Karpas-422 (cell line): ENCODE measurements around the gene CELF4. TPM values are rescaled to one million over a fixed set of nuclear protein-coding genes. Genes with fewer than 3 reads are reported as not detected.

Experiments
- DNase-seq: peaks from one replicate; pipeline ENCODE4 v3.0.0-alpha.2; 2015
- H2AFZ ChIP-seq: fragments of 200-600 bp; sonication (generic); 2 replicates; pipeline ENCODE4 v1.6.1; 2014; ENCODE audit warnings: antibody characterized with exemption, low read length, mixed read lengths
- H3K27ac ChIP-seq: fragments of 200-600 bp; sonication (generic); 2 replicates; pipeline ENCODE4 v1.5.1; 2014; ENCODE audit warnings: mild to moderate bottlenecking, low read length, moderate library complexity
- H3K27me3 ChIP-seq: fragments of 200-600 bp; sonication (generic); 2 replicates; pipeline ENCODE4 v1.6.1; 2014; ENCODE audit warnings: low read length, mixed read lengths
- H3K36me3 ChIP-seq: fragments of 200-600 bp; sonication (generic); 2 replicates; pipeline ENCODE4 v1.6.1; 2014; ENCODE audit warnings: low read length, mixed read lengths; ENCODE audit not compliant: insufficient read depth
- H3K4me1 ChIP-seq: fragments of 200-600 bp; sonication (generic); 2 replicates; pipeline ENCODE4 v1.6.1; 2014; ENCODE audit warnings: mild to moderate bottlenecking, low read length, mixed read lengths
- H3K4me2 ChIP-seq: fragments of 200-600 bp; sonication (generic); 2 replicates; pipeline ENCODE4 v1.6.1; 2014; ENCODE audit warnings: low read length, low read depth, mild to moderate bottlenecking; ENCODE audit not compliant: poor library complexity, severe bottlenecking
- H3K4me3 ChIP-seq: fragments of 200-600 bp; sonication (generic); 2 replicates; pipeline ENCODE4 v1.5.1; 2014; ENCODE audit warnings: mild to moderate bottlenecking, antibody characterized with exemption, low read length, mixed read lengths
- H3K79me2 ChIP-seq: fragments of 200-600 bp; sonication (generic); 2 replicates; pipeline ENCODE4 v1.6.1; 2014; ENCODE audit warnings: mild to moderate bottlenecking, low read length, mixed read lengths
- H3K9ac ChIP-seq: fragments of 200-600 bp; sonication (generic); 2 replicates; pipeline ENCODE4 v1.6.0; 2014; ENCODE audit warnings: low read length
- H3K9me2 ChIP-seq: fragments of 200-600 bp; sonication (generic), shearing (Covaris generic); replicated peaks from 2 replicates; pipeline ENCODE4 v1.6.0; 2014; ENCODE audit warnings: mild to moderate bottlenecking, low read length, moderate library complexity; ENCODE audit not compliant: insufficient read depth
- H3K9me3 ChIP-seq: fragments of 300-700, 200-600 bp; sonication (generic); 2 replicates; pipeline ENCODE4 v1.6.1; 2014; ENCODE audit warnings: low read length, mixed read lengths
- H4K20me1 ChIP-seq: fragments of 200-600 bp; sonication (generic); 2 replicates; pipeline ENCODE4 v1.6.1; 2014; ENCODE audit warnings: mild to moderate bottlenecking, antibody characterized with exemption, low read length, low read depth; ENCODE audit not compliant: insufficient read depth
- total RNA-seq: library from RNA; depleted of rRNA; stranded (reverse); fragments of >200 nt; shearing (Covaris generic); gene quantifications from 2 replicates; pipeline ENCODE4 v1.2.3, GENCODE V29; 2014; ENCODE audit warnings: low replicate concordance

CELF4 gene
- total RNA-seq, 1 experiment from 2014 or later = not detected

DNA sequence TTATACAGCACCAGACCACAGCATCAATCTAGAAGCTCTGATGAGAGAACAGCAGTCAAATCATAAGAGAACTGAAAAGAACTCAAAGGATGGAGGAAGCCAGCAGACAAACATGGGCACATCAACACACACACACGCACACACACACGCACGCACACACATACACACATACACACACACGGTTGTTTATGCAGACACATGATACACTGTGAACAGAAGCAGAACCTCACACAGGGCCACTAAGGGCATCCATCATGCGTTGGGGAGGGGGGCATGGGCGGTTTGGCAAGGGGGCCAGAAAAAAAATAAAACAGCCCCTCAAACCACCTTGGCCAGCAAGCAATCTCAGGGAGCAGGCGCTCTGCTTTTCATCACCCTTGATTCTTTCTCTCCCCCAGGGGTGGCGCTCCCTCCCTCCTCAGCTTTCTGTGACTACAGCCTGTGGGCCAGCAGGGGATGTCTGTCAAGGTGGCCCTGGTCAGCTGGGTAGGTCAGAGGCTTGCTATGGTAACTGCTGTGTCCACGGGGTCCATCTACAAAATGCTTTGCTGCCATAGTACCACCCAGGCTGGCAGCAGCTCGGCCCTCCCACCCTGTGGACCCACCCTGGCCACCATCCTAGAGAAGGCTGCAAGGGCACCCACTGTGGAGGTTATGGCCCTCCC, 318.0 kb downstream of the CELF4 start:
- no peak for DNase-seq

DNA sequence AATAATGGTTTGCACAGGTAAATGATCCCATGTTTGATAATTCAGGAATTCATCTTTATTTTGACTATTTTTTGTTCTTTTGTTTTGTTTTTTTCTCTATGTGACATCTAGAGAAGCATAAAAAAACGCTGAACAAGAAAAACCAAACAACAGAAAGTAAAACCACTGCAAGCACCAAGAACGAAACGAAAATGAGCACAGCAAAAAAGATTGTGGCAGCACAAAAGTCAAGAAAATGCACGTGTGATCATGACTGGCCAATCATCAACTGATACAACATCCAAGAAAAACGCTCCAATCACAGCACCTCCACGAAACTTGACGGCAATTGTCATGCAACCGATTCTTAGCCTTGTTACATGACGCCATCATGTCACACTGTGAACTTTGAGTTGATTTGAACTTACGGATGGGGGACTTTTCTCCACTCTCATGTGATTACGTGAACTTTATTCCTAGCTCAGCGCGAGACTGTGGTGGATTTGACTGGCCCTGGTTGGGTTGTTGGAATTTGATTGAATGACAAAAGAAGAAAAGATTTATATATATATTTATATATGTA, 318.7 kb downstream of the CELF4 start:
- no peaks in the 10 kb centered on the region for H3K27me3 ChIP-seq
- H3K9me3 ChIP-seq = no peaks in the 10 kb centered on the region
- H3K79me2 ChIP-seq = no peaks in the 10 kb centered on the region
- H3K9ac ChIP-seq = no peak overlapping the region
- H3K9me2 ChIP-seq = no peaks in the 10 kb centered on the region
- no peak for DNase-seq
- no peaks in the 10 kb centered on the region for H3K4me1 ChIP-seq
- no peak overlapping the region for H3K4me2 ChIP-seq
- H3K36me3 ChIP-seq = no peaks in the 10 kb centered on the region
- no peak overlapping the region for H2AFZ ChIP-seq
- no peaks in the 10 kb centered on the region for H4K20me1 ChIP-seq
- no peak overlapping the region for H3K27ac ChIP-seq
- no peak overlapping the region for H3K4me3 ChIP-seq

More for the DNA sequence above, 318.0 kb downstream of the CELF4 start:
- H3K9ac ChIP-seq = no peak overlapping the region
- no peaks in the 10 kb centered on the region for H3K27me3 ChIP-seq
- no peaks in the 10 kb centered on the region for H3K4me1 ChIP-seq
- no peaks in the 10 kb centered on the region for H4K20me1 ChIP-seq
- H3K9me3 ChIP-seq = no peaks in the 10 kb centered on the region
- H3K27ac ChIP-seq = no peak overlapping the region
- no peaks in the 10 kb centered on the region for H3K9me2 ChIP-seq
- no peak overlapping the region for H3K4me3 ChIP-seq
- H3K79me2 ChIP-seq = no peaks in the 10 kb centered on the region
- H2AFZ ChIP-seq = no peak overlapping the region
- no peak overlapping the region for H3K4me2 ChIP-seq
- H3K36me3 ChIP-seq = no peaks in the 10 kb centered on the region

DNA sequence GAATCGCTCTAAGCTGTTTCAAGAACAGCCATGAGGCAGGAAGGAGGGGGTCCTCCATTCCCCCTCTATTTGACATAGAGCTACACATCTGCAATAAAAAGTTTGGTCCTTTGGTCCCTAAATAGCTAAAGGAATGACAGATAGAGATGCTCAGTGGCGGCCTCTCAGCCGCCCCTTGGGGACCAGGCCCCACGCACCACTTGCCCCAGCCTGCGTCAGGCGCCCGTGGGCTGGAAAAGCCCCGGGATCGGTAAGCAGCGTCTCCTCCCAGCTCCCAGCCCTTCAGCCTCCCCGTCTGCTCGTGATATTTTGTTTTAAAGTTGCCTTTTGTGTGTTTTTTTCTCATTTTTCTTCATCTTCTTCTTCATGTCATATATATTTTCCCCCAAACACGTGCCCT, 321.0 kb downstream of the CELF4 start:
- H3K27ac ChIP-seq = no peak overlapping the region

DNA sequence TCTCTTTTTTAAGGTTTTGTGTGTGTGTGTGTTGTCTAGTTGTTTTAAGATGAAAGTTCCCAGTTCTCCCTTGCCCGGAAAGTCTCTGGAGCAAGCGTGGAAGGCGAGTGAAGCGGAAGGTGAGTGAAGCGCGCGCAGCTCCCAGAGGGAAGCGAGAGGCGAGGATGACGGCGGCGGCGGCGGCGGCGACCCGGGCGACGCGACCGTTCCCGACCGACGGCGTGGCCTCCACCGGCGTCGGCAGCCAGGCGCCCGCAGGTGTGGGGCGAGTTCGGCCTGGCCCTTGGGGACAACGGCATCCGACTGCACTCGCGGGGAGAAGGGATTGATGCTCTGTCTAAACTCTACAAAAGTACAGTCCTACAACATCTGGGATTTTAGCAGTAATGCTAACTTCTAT, 321.9 kb downstream of the CELF4 start:
- Histone ChIP-seq H3K4me2 (no peak overlapping the region), H3K9ac (no peak overlapping the region), H3K4me3 (no peak overlapping the region), H3K4me1 (no peaks in the 10 kb centered on the region), H4K20me1 (no peaks in the 10 kb centered on the region), H2AFZ (no peak overlapping the region), H3K9me3 (no peaks in the 10 kb centered on the region), H3K36me3 (no peaks in the 10 kb centered on the region), H3K27ac (no peak overlapping the region), H3K79me2 (no peaks in the 10 kb centered on the region), H3K9me2 (no peaks in the 10 kb centered on the region), H3K27me3 (no peaks in the 10 kb centered on the region)
- no peak for DNase-seq

More for the DNA sequence above, 321.0 kb downstream of the CELF4 start:
- Histone ChIP-seq H3K9ac (no peak overlapping the region), H3K4me1 (no peaks in the 10 kb centered on the region), H4K20me1 (no peaks in the 10 kb centered on the region), H3K4me2 (no peak overlapping the region), H2AFZ (no peak overlapping the region), H3K9me2 (no peaks in the 10 kb centered on the region), H3K4me3 (no peak overlapping the region), H3K9me3 (no peaks in the 10 kb centered on the region), H3K36me3 (no peaks in the 10 kb centered on the region), H3K27me3 (no peaks in the 10 kb centered on the region), H3K79me2 (no peaks in the 10 kb centered on the region)
- DNase-seq = no peak

DNA sequence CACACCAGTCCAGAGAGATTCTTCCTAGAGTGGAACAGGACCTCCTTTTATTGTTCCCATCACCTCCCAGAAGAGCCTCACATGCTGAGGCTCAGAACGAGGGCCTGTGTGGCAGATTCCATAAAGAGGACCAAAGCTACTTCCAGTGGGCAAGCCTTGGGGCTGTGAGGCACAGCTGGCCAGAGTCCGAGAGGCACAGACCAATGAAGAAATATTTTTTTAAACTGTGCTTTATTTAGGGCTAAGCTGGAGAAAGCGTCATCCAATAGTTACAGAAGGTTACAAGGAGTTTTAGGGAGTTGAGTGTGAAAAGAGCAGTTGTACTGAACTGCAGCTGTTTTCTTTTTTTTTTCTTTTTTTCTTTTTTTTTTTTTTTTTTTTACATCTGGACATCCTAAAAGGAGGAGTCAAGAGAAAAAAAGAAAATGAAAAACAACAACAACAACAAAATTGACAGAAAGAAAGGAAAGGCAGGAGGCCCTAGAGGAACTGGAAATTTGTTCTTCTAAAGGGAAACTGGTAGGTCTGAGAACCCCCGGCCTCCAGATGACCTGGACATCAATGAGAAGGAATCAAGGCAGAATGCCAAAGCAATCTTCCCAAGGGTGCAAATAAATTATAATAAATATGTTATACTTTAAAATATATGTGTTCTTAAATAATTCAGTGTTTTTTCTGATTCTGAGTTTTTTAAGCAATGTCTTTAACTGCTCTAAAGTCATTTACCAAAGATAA, 322.6 kb downstream of the CELF4 start:
- no peak overlapping the region for H2AFZ ChIP-seq

DNA sequence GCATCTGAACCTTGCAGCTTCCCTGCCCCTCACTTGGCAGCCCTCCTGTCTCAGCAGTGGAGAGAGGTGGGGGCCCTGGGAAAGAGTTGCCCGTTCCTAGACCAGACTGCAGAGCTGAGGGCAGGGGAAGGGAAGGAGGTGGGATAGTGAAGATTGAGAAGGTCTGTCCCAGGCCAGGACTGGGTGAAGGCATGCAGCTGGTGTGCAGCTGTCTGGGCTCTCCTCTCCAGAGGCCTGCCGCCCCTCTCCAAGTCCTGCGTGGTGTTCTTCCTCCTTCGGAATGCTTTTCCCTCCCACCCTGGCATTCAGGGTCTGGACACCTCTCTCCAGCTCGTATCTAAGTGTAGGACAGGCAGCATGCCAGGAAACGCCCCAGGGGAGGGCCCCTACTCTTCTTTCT, 323.5 kb downstream of the CELF4 start:
- no peak for DNase-seq
- no peaks in the 10 kb centered on the region for H3K9me3 ChIP-seq
- no peak overlapping the region for H3K4me3 ChIP-seq
- H4K20me1 ChIP-seq = no peaks in the 10 kb centered on the region
- H3K79me2 ChIP-seq = no peaks in the 10 kb centered on the region
- no peak overlapping the region for H3K27ac ChIP-seq
- no peaks in the 10 kb centered on the region for H3K4me1 ChIP-seq
- H3K36me3 ChIP-seq = no peaks in the 10 kb centered on the region
- no peak overlapping the region for H3K4me2 ChIP-seq
- no peaks in the 10 kb centered on the region for H3K9me2 ChIP-seq
- no peak overlapping the region for H3K9ac ChIP-seq
- no peak overlapping the region for H2AFZ ChIP-seq
- H3K27me3 ChIP-seq = no peaks in the 10 kb centered on the region

More for the DNA sequence above, 322.6 kb downstream of the CELF4 start:
- H3K9ac ChIP-seq = no peak overlapping the region
- H3K4me1 ChIP-seq = no peaks in the 10 kb centered on the region
- H3K27me3 ChIP-seq = no peaks in the 10 kb centered on the region
- H3K36me3 ChIP-seq = no peaks in the 10 kb centered on the region
- no peak overlapping the region for H3K4me3 ChIP-seq
- H3K9me3 ChIP-seq = no peaks in the 10 kb centered on the region
- DNase-seq = no peak
- H3K27ac ChIP-seq = no peak overlapping the region
- H4K20me1 ChIP-seq = no peaks in the 10 kb centered on the region
- no peak overlapping the region for H3K4me2 ChIP-seq
- no peaks in the 10 kb centered on the region for H3K9me2 ChIP-seq
- no peaks in the 10 kb centered on the region for H3K79me2 ChIP-seq

DNA sequence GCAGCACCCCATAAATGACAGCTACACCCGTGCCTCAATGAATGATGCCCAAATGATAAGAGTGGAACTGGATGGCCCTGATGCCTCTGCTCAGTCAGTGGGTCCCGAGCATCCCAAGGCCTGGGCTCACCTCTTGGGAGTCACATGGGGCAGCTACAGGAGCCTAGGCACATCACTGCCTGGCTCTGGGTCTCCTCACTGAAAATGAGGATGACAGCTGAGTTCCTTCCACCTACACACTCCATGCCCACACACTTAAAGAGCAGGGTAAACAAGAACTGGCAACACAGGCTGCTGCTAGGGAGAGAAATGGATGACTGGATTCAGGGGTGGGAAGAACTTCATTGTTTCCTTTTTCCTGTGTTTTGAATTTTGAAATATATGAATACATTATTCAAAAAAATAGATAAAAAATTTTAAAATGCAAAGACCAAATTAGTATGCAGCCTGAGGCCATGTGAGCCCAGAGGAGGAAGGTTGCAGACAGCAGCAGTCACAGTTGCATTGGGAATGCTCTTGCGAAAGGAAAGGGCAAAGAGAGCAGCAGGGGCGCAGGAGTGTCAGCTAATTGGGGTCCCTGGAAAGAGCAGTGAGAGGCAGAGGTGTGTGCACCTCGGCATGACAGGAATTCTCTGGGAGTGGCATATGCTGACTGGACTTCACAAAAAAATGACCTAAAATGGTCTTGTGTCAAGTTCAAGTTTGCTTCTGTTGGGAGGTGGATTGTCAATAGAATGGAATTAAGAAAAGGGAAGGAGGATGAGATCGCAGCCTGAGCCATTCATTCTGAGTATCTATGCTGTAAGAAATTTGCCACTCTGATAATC, 327.1 kb downstream of the CELF4 start:
- no peaks in the 10 kb centered on the region for H4K20me1 ChIP-seq
- H3K9me2 ChIP-seq = no peaks in the 10 kb centered on the region

DNA sequence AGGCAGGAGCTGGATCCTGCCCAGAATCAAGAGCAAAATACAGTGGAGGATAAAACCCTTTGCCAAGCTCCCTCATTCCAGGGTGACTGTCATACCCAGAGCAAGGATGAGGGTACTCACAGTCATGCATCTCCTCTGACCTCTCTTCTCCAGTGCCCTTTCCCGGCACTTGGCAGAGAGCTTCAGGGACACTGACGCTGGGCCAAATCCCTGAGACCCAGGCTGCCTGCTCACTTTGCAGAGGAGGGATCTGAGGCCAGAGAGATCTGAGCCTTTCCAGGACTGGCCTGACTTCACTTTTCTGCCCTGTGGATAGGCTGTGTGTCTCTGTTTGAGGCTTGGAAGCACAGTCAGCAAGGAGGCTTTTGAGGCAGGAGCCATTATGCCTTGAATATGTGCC, 330.0 kb downstream of the CELF4 start:
- H3K9ac ChIP-seq = no peak overlapping the region
- no peak for DNase-seq
- H4K20me1 ChIP-seq = no peaks in the 10 kb centered on the region
- H3K79me2 ChIP-seq = no peaks in the 10 kb centered on the region
- no peaks in the 10 kb centered on the region for H3K27me3 ChIP-seq
- H3K4me3 ChIP-seq = no peak overlapping the region
- no peak overlapping the region for H3K27ac ChIP-seq
- no peaks in the 10 kb centered on the region for H3K36me3 ChIP-seq
- H3K4me1 ChIP-seq = no peaks in the 10 kb centered on the region
- no peak overlapping the region for H2AFZ ChIP-seq
- H3K4me2 ChIP-seq = no peak overlapping the region
- no peaks in the 10 kb centered on the region for H3K9me3 ChIP-seq
- H3K9me2 ChIP-seq = no peaks in the 10 kb centered on the region

More for the DNA sequence above, 327.1 kb downstream of the CELF4 start:
- no peaks in the 10 kb centered on the region for H3K27me3 ChIP-seq
- no peaks in the 10 kb centered on the region for H3K9me3 ChIP-seq
- DNase-seq = no peak
- H3K27ac ChIP-seq = no peak overlapping the region
- H3K4me3 ChIP-seq = no peak overlapping the region
- H3K79me2 ChIP-seq = no peaks in the 10 kb centered on the region
- no peak overlapping the region for H3K9ac ChIP-seq
- no peaks in the 10 kb centered on the region for H3K36me3 ChIP-seq
- H3K4me2 ChIP-seq = no peak overlapping the region
- H2AFZ ChIP-seq = no peak overlapping the region
- no peaks in the 10 kb centered on the region for H3K4me1 ChIP-seq
